ENCODE results near the gene SH3BGRL3.

Gene SH3BGRL3

DNA sequence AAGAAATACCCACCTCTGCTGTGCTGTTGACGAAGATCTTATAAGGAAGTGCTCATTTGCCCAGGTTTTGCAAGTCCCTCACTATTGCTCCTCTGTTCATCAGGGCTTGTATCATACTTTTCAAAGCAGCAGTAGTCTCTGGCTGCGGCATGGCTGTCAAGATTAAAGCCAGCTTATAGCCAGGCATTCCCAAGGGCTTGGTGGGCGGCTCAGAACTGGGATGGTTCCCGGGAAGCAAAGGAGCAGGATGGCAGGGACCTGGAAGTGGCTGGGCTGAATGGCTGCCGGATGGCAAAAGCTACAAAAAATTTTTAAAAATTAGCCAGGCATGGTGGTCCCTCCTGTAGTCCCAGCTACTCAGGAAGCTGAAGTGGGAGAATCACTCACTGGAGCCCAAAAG, 16.7 kb upstream of the SH3BGRL3 start:
- no peak for TF ChIP-seq ARNT (IDR thresholded peaks at IDR 0.05)
- TF ChIP-seq ZNF384 (IDR thresholded peaks at IDR 0.05) = no peak
- no peak for TF ChIP-seq LEF1 (IDR thresholded peaks at IDR 0.05; ENCODE audit: borderline replicate concordance)
- no peak for TF ChIP-seq CTBP1 (IDR thresholded peaks at IDR 0.05; ENCODE audit: borderline replicate concordance)
- TF ChIP-seq TARDBP (IDR thresholded peaks at IDR 0.05) = no peak
- TF ChIP-seq NFRKB (IDR thresholded peaks at IDR 0.05) = no peak
- TF ChIP-seq FOXK2 (IDR thresholded peaks at IDR 0.05) = no peak
- TF ChIP-seq L3MBTL2 (conservative IDR thresholded peaks at IDR 0.05) = no peak
- no peak for TF ChIP-seq SP1 (IDR thresholded peaks at IDR 0.05)
- TF ChIP-seq HDGF (IDR thresholded peaks at IDR 0.05; ENCODE audit: borderline replicate concordance) = no peak
- TF ChIP-seq FOXM1 (IDR thresholded peaks at IDR 0.05; ENCODE audit: borderline replicate concordance) = no peak
- no peak for TF ChIP-seq BHLHE40 (IDR thresholded peaks at IDR 0.05; ENCODE audit: borderline replicate concordance)
- TF ChIP-seq FOXA1 (IDR thresholded peaks at IDR 0.05) = no peak
- TF ChIP-seq SUZ12 (IDR thresholded peaks at IDR 0.05) = no peak
- TF ChIP-seq ELF4 (IDR thresholded peaks at IDR 0.05) = no peak
- TF ChIP-seq, protein P1, sequence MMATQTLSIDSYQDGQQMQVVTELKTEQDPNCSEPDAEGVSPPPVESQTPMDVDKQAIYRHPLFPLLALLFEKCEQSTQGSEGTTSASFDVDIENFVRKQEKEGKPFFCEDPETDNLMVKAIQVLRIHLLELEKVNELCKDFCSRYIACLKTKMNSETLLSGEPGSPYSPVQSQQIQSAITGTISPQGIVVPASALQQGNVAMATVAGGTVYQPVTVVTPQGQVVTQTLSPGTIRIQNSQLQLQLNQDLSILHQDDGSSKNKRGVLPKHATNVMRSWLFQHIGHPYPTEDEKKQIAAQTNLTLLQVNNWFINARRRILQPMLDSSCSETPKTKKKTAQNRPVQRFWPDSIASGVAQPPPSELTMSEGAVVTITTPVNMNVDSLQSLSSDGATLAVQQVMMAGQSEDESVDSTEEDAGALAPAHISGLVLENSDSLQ (IDR thresholded peaks at IDR 0.05) = no peak
- no peak for DNase-seq (ENCODE audit: extremely low spot score)
- POLR2A ChIA-PET = no interaction called here
- CTCF ChIA-PET = interaction anchor here (1.2 kb wide), 1 partner anchor 12 kb away, joined by 6 read pairs; no protein-coding TSS in a partner anchor

DNA sequence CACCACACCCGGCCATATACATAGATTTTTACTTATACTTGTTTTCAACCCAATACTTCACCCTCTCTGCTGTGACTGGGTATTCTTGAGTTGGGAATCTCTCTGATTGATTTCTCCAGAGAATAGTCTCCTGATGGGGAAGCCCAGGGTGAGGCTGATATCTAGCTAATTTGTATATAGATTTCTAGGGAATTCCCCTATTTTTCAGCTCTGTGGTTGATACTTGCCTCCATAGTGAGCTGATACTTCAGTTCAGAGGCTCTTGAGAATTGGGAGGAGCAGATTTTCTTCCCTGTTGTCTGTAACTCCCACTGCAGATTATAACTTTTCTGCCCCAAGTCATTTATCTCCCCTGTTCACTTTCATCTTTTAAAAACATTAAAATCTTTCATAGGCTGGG, 14.5 kb upstream of the SH3BGRL3 start:
- DNase-seq (ENCODE audit: extremely low spot score) = no peak
- TF ChIP-seq NFRKB (IDR thresholded peaks at IDR 0.05) (no peak), FOXM1 (IDR thresholded peaks at IDR 0.05; ENCODE audit: borderline replicate concordance) (no peak), SUZ12 (IDR thresholded peaks at IDR 0.05) (no peak), LEF1 (IDR thresholded peaks at IDR 0.05; ENCODE audit: borderline replicate concordance) (no peak), FOXK2 (IDR thresholded peaks at IDR 0.05) (no peak), SP1 (IDR thresholded peaks at IDR 0.05) (no peak), ZNF384 (IDR thresholded peaks at IDR 0.05) (no peak), HDGF (IDR thresholded peaks at IDR 0.05; ENCODE audit: borderline replicate concordance) (no peak), ARNT (IDR thresholded peaks at IDR 0.05) (no peak), BHLHE40 (IDR thresholded peaks at IDR 0.05; ENCODE audit: borderline replicate concordance) (no peak), CTBP1 (IDR thresholded peaks at IDR 0.05; ENCODE audit: borderline replicate concordance) (no peak), L3MBTL2 (conservative IDR thresholded peaks at IDR 0.05) (no peak), FOXA1 (IDR thresholded peaks at IDR 0.05) (no peak), TARDBP (IDR thresholded peaks at IDR 0.05) (no peak)
- TF ChIP-seq, protein P1 (IDR thresholded peaks at IDR 0.05) = no peak
- ChIA-PET CTCF (no interaction called here), POLR2A (interaction anchor here (1.3 kb wide), 1 partner anchor 30 kb away, joined by 3 read pairs; no protein-coding TSS in a partner anchor)

DNA sequence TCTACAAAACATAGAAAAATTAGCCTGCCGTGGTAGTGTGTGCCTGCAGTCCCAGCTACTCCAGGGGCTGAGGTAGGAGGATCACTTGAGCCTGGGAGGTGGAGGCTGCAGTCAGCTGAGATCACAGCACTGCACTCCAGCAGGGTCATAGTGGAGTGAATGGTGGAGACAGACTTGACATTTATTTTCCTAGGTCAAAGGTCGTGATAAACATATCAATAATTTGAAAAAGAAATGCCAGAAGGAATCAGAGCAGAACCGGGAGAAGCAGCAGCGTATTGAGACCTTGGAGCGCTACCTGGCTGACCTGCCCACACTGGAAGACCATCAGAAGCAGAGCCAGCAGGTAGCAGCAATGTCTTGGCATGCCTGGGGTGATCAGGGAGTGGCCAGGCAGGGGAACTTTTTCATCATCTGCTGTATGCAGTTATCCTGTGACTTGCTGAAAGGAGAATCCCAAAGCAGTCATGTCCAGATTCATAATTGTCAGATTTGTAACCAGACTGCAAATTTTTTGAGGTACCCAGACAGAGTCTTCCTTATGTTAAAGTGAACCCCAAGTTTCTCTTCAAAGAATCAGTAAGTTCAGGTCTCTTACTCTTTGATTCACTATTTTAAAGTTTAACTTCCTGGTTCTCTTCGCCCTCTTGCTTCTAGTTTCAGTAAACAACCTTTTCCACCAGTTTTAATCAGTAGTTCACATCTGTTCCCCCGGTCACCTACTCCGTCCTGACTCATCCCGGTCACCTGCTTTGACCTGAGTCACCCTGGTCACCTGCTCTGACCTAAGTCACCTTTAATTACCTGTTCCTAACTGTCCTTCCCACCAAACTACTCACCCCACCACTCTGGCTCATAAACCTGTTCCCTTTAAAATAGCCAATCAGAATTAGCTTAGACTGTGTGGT, 11.3 kb upstream of the SH3BGRL3 start:
- POLR2A ChIA-PET = no interaction called here
- no peak for DNase-seq (ENCODE audit: extremely low spot score)
- TF ChIP-seq FOXA1 (IDR thresholded peaks at IDR 0.05) (no peak), CTBP1 (IDR thresholded peaks at IDR 0.05; ENCODE audit: borderline replicate concordance) (no peak), HDGF (IDR thresholded peaks at IDR 0.05; ENCODE audit: borderline replicate concordance) (no peak), SUZ12 (IDR thresholded peaks at IDR 0.05) (no peak), NFRKB (IDR thresholded peaks at IDR 0.05) (no peak), ARNT (IDR thresholded peaks at IDR 0.05) (no peak)
- TF ChIP-seq, protein P1 (IDR thresholded peaks at IDR 0.05) = no peak
- CTCF ChIA-PET = no interaction called here

DNA sequence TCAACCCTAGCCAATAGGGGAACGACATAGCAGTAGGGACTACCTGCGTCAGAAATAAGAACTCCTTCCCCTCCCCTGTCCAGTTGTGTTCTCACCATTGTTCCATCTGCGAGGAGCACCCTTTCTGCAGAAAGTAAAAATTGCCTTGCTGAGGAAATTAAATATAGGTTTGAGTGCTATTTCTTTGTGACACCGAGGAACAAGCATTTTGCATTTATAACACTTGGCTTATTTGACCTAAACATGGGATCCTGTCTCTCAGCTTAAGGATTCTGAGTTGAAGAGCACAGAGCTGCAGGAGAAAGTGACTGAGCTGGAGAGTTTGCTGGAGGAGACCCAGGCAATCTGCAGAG, 10.7 kb upstream of the SH3BGRL3 start:
- ChIA-PET CTCF (no interaction called here), POLR2A (no interaction called here)
- TF ChIP-seq ZNF384 (IDR thresholded peaks at IDR 0.05) (no peak), FOXM1 (IDR thresholded peaks at IDR 0.05; ENCODE audit: borderline replicate concordance) (no peak), CTBP1 (IDR thresholded peaks at IDR 0.05; ENCODE audit: borderline replicate concordance) (no peak), ELF4 (IDR thresholded peaks at IDR 0.05) (no peak), L3MBTL2 (conservative IDR thresholded peaks at IDR 0.05) (no peak), LEF1 (IDR thresholded peaks at IDR 0.05; ENCODE audit: borderline replicate concordance) (no peak), TARDBP (IDR thresholded peaks at IDR 0.05) (no peak), FOXA1 (IDR thresholded peaks at IDR 0.05) (no peak), ARNT (IDR thresholded peaks at IDR 0.05) (no peak), BHLHE40 (IDR thresholded peaks at IDR 0.05; ENCODE audit: borderline replicate concordance) (no peak)
- DNase-seq (ENCODE audit: extremely low spot score) = no peak

DNA sequence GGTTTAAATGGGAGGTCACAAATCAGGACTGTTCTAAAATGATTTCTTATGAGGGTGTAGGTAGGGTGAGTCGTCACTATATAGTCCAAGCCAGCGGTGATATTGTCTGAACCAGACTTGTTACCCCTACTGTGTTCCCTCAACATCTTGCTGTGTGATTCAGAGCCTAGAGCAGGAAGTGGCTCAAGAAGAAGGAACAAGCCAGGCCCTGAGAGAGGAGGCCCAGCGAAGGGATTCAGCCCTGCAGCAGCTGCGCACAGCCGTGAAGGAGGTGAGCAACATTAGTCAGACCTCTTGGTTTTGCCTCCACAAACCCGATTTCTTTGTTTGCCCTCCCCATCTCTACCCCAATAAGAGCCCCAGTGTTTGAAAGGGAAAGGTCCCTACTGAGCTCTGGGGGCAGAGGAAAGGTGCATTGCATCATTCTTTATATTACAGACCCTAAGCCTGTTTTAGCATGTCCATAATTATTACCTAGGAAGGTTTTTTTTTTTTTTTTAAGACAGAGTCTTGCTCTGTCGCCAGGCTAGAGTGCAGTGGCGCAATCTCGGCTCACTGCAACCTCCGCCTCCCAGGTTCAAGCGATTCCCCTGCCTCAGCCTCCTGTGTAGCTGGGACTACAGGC, 5.0 kb upstream of the SH3BGRL3 start:
- POLR2A ChIA-PET = interaction anchor here (0.6 kb wide), 1 partner anchor 103 kb away, joined by 3 read pairs; no protein-coding TSS in a partner anchor
- TF ChIP-seq SUZ12 (IDR thresholded peaks at IDR 0.05) = no peak
- CTCF ChIA-PET = interaction anchor here (0.8 to 2.2 kb wide), 5 partner anchors 10 to 116 kb away, joined by 4 to 9 read pairs (median 6); no protein-coding TSS in a partner anchor
- no peak for DNase-seq (ENCODE audit: extremely low spot score)

Data from HEK293T (cell line).